UCSD-AML1 (cell line): ENCODE data around the gene RTP5.
A peak's percentile ranks its signal among the peaks of the same experiment; 100 is the strongest.
"Not testable (repeated sequence)": the region's sequence is repeated elsewhere in the genome, so short reads cannot be mapped to it uniquely, and the experiment has no call there.

Source experiments
- DNase-seq: peaks from one replicate; lab custom pipeline; 2025; ENCODE audit not compliant: unreplicated experiment; lab: John Stamatoyannopoulos, UW

The RTP5 gene

DNA sequence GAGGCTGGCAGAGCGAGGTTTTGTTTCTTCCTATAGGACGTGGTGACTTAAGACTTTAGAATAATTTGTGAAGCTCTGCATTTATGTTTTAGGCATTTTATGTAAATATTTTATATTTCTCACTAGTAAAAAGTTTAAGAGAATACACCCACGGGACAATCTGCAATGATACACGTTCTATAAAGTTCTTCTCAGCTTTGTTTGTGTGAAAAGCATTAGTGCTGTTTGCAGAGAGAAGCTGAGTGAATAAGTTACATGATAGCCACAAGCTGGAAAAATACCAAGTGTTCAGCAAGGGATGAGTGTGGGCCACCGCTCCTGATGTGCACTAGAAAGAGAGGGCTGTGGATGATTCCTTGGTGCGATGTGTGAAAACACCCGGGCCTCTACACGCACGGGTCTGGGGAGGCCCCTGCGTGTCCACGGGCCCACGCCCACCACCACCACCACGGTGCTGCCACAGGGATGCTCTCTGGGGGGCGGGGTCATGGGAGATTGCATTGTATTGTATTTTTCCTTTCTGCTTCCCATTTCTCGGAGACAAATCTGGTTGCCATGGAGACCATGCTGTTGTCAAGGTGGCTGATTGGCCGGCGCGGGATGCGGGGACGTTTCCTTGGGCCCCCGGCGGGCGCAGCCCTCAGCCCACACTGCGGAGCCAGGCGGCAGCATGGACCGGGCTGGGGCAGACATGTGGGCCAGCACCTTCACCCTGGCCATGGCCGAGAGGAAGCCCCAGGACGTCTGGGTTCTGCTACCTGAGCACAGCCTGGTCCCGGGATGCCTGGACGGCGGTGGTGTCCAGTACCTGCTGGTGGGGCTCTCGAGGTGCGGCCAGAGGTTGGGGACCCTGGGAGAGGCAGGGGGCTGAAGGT, at the start of gene RTP5:
TSS of gene RTP5 (plus strand) at position 643 of the 875 bp plus-strand sequence. CDS start at position 671, 28 bp downstream.
- no peak for DNase-seq

DNA sequence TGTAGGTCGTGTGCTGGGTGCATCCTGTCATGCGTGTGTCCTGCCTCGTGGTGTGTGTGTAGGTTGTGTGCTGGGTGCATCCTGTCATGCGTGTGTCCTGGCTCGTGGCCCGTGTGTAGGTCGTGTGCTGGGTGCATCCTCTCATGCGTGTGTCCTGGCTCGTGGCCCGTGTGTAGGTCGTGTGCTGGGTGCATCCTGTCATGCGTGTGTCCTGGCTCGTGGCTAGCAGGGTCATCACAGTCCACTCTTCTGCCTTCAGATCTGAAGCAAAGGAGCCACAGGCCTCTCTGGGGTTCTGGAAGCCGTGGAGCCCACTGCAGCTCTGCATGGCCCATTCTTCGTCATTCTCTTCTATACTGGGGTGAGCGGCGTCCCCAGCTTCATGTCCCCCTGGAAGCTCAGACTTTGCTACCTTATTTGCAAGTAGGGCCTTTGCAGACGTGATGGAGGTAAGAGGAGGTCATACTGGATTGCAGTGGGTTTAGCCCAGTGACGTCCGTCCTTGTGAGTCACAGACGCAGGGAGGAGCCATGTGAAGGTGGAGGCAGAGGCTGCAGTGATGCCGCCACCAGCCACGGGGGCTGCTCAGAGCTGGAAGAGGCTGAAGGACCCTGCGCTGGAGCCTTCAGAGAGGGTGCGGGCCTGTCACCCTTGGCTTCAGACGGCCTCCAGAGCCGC, 49.4 kb upstream of the RTP5 start:
- DNase-seq: not testable (repeated sequence)

DNA sequence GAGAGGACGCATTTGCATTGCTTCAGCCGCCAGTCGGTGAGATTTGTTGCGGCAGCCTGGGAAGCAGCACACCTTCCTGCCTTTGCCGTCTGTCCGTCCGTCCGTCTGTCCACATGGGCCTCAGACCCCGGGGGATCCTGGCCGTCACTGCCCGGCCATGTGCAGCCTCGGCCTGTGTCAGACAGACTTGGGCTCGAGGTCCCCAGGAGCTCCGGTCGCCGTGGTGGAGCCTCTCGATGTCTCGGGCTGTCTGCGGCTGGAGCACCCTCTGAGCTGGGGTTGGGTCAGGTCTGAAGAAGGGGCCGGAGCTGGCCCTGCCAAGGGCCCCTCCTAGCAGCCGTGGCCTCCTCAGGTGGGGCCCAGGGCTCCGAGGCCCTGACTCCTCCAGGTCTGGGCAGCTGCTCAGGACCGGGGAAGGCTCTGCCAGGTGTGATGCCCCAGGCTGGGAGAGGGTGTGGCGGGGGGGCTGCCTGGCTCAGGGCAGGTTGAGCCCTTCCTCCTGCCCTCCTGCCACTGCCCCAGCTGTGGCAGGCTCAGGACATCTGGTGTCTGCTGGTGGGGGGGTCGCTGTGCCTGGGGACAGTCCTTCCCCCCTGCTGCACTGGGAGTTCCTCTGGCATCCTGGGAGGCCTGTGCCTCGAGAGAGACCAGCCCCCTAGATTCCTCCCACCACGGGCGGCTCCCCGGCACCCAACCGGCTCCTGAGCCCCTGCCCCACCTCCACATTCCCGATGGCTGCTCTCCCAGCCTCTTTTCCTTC, 48.7 kb upstream of the RTP5 start:
- DNase-seq: no peak

DNA sequence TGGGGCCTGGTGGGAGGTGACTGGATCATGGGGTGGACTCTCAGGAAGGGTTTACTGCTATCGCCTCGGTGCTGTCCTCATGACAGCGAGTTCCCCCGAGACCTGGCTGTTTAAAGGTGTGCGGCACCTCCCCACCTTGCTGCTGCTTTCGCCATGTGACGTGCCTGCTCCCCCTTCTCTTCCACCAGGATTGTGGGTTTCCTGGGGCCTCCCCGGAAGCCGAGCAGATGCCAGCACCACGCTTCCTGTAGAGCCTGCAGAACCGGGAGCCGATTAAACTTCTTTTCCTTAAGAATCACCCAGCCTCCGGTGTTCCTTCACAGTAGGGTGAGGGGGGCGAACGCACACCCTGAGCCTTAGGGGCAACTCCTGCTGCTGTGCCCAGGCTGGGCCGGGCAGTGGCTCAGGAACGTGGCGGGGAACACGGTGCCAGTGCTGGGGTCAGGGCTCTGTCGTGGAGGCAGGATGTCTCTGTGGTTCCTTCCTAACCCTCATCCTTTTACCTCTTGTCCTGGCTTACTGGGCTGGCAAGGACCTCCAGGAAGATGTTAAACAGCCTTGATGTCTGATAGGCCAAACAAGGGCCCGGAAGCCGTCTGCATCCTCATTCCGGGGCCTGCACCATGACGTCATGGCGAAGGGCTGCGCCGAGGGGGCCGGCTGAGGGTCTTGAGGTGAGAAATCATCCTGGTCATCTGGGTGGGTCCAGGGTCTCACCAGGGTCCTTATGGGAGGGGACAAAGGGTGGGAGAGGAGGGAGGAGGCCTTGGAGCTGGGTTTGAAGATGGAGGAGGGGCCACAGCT, 47.9 kb upstream of the RTP5 start:
- DNase-seq: peak; percentile 77

DNA sequence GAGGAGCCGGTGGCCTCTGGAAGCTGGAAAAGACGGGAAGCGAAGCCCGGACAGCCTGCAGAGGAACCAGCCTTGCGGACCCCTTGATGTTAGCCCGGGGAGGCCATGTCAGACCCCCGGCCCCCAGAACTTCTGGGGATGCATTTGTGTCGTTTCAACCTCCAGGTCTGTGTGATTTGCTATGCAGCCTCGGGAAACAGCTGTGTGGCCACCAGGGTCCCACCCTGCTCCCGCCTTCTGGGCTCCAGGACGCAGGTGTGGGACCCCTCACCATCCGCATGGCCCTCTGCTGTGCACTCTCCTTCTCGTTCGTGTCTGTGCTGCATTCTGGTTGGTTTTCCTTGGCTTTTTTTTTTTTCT, 47.3 kb upstream of the RTP5 start:
- DNase-seq: no peak

DNA sequence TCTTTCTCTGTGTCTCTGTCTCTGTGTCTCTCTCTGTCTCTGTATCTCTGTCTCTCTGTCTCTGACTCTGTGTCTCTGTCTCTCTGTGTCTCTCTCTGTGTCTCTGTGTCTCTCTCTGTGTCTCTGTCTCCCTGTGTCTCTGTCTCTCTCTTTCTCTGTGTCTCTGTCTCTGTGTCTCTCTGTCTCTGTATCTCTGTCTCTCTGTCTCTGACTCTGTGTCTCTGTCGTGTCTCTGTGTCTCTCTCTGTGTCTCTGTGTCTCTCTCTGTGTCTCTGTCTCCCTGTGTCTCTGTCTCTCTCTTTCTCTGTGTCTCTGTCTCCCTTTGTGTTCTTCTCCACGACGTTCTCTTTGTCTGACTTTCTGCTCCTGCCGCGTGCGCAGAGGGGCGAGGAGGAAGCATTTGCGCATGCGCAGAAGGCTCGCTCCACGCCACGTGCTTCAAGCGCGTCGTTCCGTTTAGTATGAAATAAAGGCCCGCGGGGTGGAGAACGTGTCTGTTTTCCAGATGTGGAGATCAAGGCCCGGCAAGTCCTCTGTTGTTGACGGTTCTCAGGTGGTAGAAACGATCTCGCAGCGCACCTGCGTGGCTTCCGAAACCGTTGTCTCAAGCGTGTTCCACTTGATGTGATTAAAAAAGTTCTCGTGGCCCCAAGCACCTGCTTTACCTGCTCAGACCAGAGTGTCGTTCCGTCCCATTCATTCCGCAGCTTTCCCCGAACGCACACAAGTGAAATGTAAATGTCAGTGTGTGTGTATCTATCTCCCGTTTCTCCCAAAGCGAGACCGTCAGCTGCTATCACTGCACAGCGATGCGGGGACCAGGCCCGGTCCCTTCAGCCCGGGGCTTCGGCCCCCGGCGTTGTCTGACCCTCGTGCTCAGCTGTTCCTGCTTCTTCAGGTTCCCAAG, 45.7 kb upstream of the RTP5 start:
- not testable (repeated sequence) for DNase-seq

DNA sequence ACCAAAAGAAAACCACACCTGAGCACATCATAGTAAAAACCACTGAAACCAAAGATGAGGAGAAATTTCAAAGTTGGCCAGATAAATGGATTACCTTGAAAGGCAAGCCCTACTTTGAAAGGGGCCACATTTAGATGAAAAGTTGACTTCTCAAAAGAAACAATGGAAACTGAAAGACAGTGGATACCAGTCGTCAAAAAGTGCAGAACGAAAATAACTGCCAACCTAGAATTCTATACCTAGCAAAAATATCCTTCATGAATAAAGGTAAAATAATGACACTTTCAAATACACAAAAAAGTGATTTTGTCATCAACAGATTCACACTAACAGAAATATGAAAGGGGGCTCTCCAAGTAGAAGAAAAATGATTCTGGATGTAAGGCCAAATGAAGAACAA, 42.1 kb upstream of the RTP5 start:
- DNase-seq: no peak

DNA sequence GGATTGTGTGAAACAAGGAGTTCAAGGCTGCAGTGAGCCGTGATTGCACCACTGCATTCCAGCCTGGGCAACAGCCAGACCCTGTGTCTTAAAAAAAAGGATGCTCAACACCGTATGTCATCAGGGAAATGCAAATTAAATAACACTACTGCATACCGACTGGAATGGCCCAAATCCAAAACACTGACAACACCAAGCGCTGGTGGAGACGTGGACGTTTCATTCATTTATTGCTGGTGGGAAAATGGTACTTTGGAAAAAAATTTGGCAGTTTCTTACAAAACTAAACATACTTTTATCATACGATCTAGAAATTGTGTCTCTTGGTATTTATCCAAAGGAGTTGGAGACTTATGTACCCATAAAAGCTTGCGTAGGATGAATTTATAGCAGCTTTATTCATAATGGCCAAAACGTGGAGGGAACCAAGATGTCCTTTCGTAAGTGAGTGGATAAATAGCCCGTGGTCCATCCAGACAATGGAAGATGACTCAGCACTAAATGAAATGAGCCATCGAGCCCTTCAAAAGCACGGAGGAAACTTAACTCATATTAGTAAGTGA, 36.3 kb upstream of the RTP5 start:
- no peak for DNase-seq

DNA sequence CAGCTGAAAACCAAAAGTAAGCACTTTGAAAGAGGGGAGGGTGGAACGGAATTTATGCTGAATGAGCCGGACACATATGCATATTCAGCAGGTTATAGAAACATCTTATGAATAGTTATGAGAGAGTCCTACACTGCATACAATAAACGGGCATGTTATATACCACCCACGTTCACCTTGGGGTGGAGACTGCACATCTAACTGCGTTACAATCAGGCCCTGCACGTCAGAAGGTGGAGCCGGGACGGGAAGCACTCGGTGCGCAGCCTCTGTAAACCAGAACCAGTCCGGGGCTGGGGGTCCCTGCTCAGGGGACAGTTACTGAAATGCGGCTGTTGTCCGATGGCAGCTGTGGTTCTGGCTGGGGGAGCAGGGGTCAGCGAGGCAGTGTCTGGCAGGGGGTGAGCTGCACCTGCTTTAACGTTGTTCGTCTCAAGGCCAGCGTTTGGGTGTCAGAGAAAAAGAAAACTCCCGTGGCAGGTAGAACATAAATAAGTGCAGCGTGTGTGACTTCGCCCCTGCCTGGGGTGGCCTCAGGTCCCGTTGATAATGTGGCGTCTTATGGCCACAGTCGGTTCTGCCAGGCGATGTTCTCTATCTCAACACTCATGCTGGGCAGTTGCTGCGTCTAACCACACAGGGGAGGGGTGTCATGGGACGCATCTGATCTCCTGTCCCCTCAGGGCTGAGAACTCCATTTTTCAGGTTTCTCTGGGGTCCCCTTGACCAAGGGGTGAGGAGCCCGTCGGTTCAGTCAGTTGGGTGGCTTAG, 35.6 kb upstream of the RTP5 start:
- not testable (repeated sequence) for DNase-seq

DNA sequence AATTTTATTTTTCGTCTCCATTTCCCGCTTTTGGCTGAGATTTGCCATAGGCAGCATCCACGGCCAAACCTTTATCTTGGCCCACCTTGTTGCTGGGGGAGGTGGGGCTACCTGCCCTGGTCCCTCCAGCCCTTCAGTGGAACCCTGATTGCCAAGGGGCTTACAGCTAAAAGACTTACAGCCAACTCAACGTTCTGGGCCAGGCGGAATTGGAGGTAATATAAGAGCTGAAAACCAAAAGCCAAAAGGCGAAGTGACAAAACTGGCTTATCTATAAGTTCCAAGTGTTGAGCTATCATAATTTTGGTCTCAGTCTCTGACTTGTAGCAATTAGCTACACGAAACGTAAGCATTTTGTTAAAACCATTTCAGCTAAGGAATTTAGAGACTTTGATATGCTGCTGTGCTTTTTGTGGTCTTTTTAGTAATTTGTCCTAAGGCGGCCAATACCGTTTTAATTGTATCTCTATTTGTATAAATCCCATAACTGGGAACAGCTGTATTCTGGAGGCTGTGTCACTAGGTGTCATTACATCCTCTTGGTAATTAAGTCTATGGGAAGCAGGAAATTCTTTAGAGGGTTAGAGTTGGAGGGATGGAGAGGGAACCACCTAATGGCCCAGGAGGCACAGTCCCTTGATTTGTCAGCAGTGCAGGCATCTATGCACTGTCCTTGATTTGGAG, 34.9 kb upstream of the RTP5 start:
- no peak for DNase-seq

DNA sequence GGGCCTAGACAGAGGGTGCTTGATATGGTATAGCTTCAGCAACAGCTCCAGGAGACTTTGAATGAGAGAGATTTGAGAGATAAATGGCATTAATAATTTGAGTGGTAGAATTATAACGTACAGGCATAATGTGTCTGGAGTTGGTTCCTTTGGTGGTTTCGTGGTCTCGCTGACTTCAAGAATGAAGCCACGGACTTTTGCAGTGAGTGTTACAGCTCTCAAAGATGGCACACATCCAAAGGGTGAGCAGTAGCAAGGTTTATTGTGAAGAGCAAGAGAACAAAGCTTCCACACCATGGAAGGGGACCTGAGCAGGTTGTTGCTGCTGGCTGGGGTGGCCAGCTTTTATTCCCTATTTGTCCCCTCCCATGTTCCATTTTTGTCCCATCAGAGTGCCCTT, 33.9 kb upstream of the RTP5 start:
- no peak for DNase-seq

DNA sequence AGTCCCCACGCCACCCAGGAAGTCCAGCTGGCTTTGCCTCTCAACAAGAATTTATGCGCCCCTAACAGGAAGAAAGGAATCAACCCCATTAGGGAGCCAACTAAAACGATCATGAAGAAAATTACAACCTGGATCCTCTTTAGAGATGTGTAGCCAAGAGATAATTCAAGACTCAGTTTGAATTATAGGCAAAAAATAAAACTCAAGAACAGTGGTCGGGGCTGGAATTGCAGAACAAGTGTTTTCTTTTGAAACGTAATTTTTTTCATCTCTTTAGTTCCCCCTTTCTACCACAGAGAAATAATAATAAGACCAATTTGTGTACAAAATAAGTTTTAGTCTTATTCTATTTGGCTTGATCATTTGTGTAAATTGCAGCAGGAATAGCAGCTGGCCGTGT, 33.2 kb upstream of the RTP5 start:
- DNase-seq: no peak

DNA sequence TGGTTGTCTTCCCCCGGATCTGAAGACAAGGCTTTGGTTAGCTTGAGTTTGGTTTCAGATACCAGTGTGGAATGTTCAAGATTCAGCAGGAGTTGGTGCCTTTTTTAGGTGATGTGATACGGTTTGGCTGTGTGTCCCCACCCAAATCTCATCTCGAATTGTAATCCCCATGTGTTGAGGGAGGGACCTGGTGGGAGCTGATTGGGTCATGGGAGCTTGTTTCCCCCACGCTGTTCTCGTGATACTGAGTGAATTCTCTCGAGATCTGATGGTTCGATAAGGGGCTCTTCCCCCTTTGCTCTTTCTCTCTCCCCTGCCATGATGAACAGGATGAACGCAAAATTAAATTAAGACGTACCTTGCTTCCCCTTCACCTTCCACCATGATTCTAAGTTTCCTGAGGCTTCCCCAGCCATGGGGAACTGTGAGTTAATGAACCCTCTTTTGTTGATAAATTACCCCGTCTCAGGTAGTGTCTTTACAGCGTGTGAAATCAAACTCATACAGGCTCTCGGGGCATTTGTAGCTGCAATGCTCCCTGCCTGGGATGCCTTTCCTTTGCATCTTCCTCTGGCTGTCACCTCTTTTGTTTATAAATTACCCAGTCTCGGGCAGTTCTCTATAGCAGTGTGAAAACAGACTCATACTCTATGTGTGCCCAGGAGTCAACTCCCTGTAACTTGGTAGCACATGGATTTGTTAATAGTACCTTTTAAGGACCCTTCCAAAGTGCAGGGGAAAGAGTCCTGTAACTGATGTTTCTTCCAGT, 32.1 kb upstream of the RTP5 start:
- DNase-seq: no peak

DNA sequence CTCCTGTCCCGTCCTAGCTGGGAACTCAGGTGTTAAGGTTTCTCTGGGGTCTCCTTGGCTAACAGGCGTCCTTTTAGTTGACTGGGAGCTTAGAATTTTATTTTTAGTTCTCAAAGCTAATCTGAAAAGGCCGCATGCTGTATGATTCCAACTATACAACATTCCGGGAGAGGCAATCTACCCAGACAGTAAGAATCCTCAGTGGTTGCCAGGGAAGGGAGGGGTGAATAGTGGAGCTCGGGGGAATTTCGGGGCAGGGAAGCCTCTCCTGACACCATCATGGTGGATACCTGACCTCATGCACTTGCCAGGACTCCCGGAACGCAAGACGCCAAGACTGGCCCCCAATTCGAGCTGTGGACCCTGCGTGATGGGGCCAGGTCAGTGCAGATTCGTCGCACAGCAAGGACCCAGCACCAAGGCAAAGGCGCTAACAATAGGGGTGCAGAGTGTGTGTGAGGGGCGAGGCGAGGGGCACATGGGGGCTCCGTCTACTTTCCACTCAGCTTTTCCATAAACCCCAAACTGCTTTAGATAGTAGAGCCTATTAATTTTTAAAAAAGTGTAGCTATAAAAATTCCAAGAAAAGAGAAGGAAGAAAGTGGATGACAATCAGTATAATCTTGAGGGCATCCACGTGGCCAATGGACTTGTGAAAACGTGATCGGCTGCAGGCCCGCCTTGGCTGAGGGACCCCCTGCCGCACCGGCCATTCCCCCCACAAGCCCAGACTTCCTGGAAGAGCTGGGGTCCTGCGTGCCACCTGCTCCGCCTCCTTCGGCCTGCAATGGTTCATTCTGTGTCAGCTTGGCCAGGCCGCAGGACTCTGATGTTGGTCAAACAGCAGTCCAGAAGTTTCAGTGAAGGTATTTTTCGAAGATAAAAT, 28.1 kb upstream of the RTP5 start:
- DNase-seq: no peak

DNA sequence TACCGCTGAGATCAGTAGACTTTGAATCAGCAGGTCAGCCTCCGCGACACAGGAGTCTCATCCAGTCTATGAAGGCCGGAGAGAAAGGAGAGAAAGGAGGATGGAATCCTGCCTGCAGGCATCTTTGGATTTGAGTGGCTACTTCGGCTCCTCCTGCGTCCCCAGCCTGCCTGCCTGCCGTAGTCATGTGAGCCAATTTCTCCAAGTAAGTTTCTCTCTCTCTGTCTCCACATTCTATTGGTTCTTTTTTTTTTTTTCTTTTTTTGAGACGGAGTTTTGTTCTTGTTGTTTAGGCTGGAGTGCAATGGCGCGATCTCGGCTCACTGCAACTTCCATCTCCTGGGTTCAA, 27.5 kb upstream of the RTP5 start:
- DNase-seq: no peak

DNA sequence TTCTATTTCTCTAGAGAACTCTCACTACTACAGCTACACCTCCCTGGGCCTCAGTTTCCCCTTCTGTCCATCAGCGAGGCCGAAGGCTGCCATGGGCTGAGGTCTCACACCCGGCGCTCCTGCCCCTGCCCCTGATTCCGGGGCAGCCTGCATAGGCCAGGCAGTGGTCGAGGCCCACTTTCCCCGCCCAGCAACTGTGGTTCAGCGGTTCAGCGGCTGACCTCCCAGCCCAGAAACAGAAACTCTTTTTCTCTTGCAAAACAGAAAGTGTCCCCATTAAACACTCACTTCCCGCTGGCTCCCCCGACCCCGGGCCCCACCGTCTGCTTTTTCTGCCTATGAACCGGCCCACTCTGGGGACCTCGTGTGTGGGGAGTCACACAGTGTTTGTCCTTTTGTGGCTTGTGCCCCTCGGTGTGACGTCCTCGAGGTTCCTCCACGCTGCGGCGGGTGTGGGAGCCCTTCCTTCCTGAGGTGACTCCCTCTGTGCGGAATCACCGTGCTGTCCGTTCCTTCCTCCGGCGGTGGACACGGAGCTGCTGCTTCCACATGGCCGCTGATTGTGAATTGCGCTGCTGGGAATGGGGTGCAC, 26.8 kb upstream of the RTP5 start:
- peak; percentile 80 for DNase-seq
